ENCODE results near the gene KCTD18.

The KCTD18 gene

GRCh38 chr2:200509612-200510433 is at the start of gene KCTD18:
KCTD18 (minus strand) TSS chr2:200510068; CDS start chr2:200507016, 3,052 bp downstream.
- DNase-seq (ENCODE audit: low read depth in 2 of 2), result peak; percentile 86 to 87

GRCh38 chr2:200540793-200541192 is 30.9 kb upstream of the KCTD18 start:
- no peak for DNase-seq (ENCODE audit: low read depth in 2 of 2)

- no peak for DNase-seq (ENCODE audit: low read depth in 2 of 2)
Measured at GRCh38 chr2:200538139-200538538, 28.3 kb upstream of the KCTD18 start.

GRCh38 chr2:200534572-200534971 is 24.7 kb upstream of the KCTD18 start:
- DNase-seq (ENCODE audit: low read depth in 2 of 2), result no peak

- DNase-seq (ENCODE audit: low read depth in 2 of 2), result no peak
Measured at GRCh38 chr2:200533754-200534153, 23.9 kb upstream of the KCTD18 start.

- DNase-seq (ENCODE audit: low read depth in 2 of 2), result no peak
Measured at GRCh38 chr2:200528228-200528627, 18.4 kb upstream of the KCTD18 start.

- peak; percentile 91 to 96 for DNase-seq (ENCODE audit: low read depth in 2 of 2)
Measured at GRCh38 chr2:200525882-200526651, 16.2 kb upstream of the KCTD18 start, which contains the start of gene SGO2. SGO2 (plus strand) TSS chr2:200526207; CDS start chr2:200532976, 6,769 bp downstream.

- no peak for DNase-seq (ENCODE audit: low read depth in 2 of 2)
Measured at GRCh38 chr2:200525551-200525881, 15.6 kb upstream of the KCTD18 start.

GRCh38 chr2:200525066-200525465 is 15.2 kb upstream of the KCTD18 start:
- DNase-seq (ENCODE audit: low read depth in 2 of 2), result no peak

GRCh38 chr2:200523604-200524003 is 13.7 kb upstream of the KCTD18 start:
- no peak for DNase-seq (ENCODE audit: low read depth in 2 of 2)

- no peak for DNase-seq (ENCODE audit: low read depth in 2 of 2)
Measured at GRCh38 chr2:200523158-200523557, 13.3 kb upstream of the KCTD18 start.

GRCh38 chr2:200515155-200515554 is 5.3 kb upstream of the KCTD18 start:
- no peak for DNase-seq (ENCODE audit: low read depth in 2 of 2)

- peak in 1 of 2 donors; percentile 4 for DNase-seq (ENCODE audit: low read depth in 2 of 2)
Measured at GRCh38 chr2:200509235-200509611, 645 bp downstream of the KCTD18 start.

GRCh38 chr2:200507179-200507578 is 2.7 kb downstream of the KCTD18 start:
- no peak for DNase-seq (ENCODE audit: low read depth in 2 of 2)

- DNase-seq (ENCODE audit: low read depth in 2 of 2), result no peak
Measured at GRCh38 chr2:200506679-200507078, 3.2 kb downstream of the KCTD18 start.

- no peak for DNase-seq (ENCODE audit: low read depth in 2 of 2)
Measured at GRCh38 chr2:200502196-200502595, 7.7 kb downstream of the KCTD18 start.

GRCh38 chr2:200498402-200499162 is 11.3 kb downstream of the KCTD18 start:
- DNase-seq (ENCODE audit: low read depth in 2 of 2), result no peak

- DNase-seq (ENCODE audit: low read depth in 2 of 2), result no peak
Measured at GRCh38 chr2:200496696-200497095, 13.2 kb downstream of the KCTD18 start.

GRCh38 chr2:200494048-200494447 is 15.8 kb downstream of the KCTD18 start:
- DNase-seq (ENCODE audit: low read depth in 2 of 2), result no peak

- DNase-seq (ENCODE audit: low read depth in 2 of 2), result no peak
Measured at GRCh38 chr2:200492656-200493055, 17.2 kb downstream of the KCTD18 start.

- DNase-seq (ENCODE audit: low read depth in 2 of 2), result no peak
Measured at GRCh38 chr2:200490001-200490400, 19.9 kb downstream of the KCTD18 start.

- no peak for DNase-seq (ENCODE audit: low read depth in 2 of 2)
Measured at GRCh38 chr2:200488169-200488568, 21.7 kb downstream of the KCTD18 start.
